Spleen (tissue), 7 donors: ENCODE data around the gene RAMP3.

Experiments used
- POLR2A ChIP-seq, 3 donors: fragments of 450-650 bp; IDR thresholded peaks; one replicate each; pipeline ENCODE4 v1.5.1; 2017; ENCODE audit warnings: antibody characterized with exemption in 3 of 3, mild to moderate bottlenecking in 1 of 3
- TF ChIP-seq, protein P1 (sequence below), 11 experiments: fragments of 200-600 bp in 7 of 11; fragments of 450-650 bp in 4 of 11; sonication (generic) in 4 of 11; IDR thresholded peaks in 8 of 11; conservative IDR thresholded peaks in 3 of 11; 1 replicate in 7 of 11; 2 replicates in 4 of 11; pipeline versions ENCODE4 v1.4.0 to v1.8.0; 2016 to 2021; ENCODE audit warnings: antibody characterized with exemption in 11 of 11, inconsistent platforms in 4 of 11, mild to moderate bottlenecking in 1 of 11
- donor health status: DM: no; HTN: no; CAD: no; lungs with moderate emphysema.
- donor health status: DM: no; HTN: no; CAD: no.
- donor health status: DM: no; HTN: no; CAD: no.

DNA sequence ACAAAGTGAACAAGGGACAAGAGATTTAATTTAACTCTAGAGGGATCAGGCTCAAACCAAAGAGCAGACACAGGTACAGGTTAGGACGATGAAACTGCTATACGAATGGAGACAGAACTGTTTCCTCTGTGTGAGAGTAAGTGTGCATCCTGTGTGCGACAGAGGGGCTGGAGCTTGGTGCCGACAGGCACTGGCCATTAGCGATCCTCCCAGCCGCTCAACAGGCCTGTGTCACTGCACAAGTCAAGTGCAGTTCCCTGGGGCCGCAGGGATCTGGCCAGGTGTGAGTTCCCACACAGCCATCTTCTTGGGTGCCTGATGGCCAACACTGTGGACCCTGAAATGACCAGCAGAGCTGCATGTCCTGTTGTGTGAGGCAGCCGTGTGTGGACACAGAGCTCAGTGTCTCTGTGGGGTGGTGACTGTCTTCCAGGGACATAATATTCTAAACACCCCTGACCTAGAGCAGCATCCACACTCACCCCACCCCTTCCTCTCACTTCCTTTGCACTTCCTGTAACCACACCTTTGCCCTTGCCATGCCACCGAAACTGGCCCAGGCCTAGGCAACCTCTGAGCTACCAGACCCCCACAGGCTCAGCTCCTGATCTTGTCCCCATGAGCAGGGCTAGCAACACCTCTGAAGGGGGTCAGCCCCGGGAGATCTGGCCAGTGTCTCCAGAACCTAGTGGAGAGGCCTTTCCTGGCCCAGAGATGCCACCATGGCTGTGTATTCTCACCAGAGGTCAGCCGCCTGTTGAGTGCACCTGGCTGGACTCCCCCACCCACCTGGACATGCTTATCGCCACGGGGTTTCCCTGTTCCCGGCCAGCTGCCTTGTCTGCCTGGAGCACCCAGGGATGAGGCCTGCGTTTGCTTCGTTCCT, 34.4 kb upstream of the RAMP3 start:
- TF ChIP-seq, protein P1, sequence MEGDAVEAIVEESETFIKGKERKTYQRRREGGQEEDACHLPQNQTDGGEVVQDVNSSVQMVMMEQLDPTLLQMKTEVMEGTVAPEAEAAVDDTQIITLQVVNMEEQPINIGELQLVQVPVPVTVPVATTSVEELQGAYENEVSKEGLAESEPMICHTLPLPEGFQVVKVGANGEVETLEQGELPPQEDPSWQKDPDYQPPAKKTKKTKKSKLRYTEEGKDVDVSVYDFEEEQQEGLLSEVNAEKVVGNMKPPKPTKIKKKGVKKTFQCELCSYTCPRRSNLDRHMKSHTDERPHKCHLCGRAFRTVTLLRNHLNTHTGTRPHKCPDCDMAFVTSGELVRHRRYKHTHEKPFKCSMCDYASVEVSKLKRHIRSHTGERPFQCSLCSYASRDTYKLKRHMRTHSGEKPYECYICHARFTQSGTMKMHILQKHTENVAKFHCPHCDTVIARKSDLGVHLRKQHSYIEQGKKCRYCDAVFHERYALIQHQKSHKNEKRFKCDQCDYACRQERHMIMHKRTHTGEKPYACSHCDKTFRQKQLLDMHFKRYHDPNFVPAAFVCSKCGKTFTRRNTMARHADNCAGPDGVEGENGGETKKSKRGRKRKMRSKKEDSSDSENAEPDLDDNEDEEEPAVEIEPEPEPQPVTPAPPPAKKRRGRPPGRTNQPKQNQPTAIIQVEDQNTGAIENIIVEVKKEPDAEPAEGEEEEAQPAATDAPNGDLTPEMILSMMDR (IDR thresholded peaks at IDR 0.05 in 8 of 11, conservative IDR thresholded peaks at IDR 0.05 in 3 of 11) = no peak
- no peak for TF ChIP-seq POLR2A (IDR thresholded peaks at IDR 0.05)
